Measurements from ENCODE around the gene SPATA31C1.
"Not testable (repeated sequence)": the region's sequence is repeated elsewhere in the genome, so short reads cannot be mapped to it uniquely, and the experiment has no call there.

SPATA31C1 gene

GRCh38 chr9:87917662-87918061, at the start of gene SPATA31C1:
Gene SPATA31C1, plus strand, starts transcription at chr9:87917962.
- not testable (repeated sequence) for DNase-seq (ENCODE audit: low spot score)

- no peak for DNase-seq (ENCODE audit: low spot score)
These were observed 49.6 kb upstream of the SPATA31C1 start for GRCh38 chr9:87868175-87868574.

- no peak for DNase-seq (ENCODE audit: low spot score)
These were observed 49.1 kb upstream of the SPATA31C1 start for GRCh38 chr9:87868635-87869034.

GRCh38 chr9:87869082-87869481, 48.7 kb upstream of the SPATA31C1 start:
- no peak for DNase-seq (ENCODE audit: low spot score)

- DNase-seq (ENCODE audit: low spot score), result no peak
These were observed 46.2 kb upstream of the SPATA31C1 start for GRCh38 chr9:87871425-87872078.

- no peak for DNase-seq (ENCODE audit: low spot score)
These were observed 45.6 kb upstream of the SPATA31C1 start for GRCh38 chr9:87872079-87872624.

- no peak for DNase-seq (ENCODE audit: low spot score)
These were observed 44.0 kb upstream of the SPATA31C1 start for GRCh38 chr9:87873607-87874303.

GRCh38 chr9:87874304-87874623, 43.5 kb upstream of the SPATA31C1 start:
- no peak for DNase-seq (ENCODE audit: low spot score)

- DNase-seq (ENCODE audit: low spot score), result no peak
These were observed 42.7 kb upstream of the SPATA31C1 start for GRCh38 chr9:87875060-87875459.

- DNase-seq (ENCODE audit: low spot score), result no peak
These were observed 41.8 kb upstream of the SPATA31C1 start for GRCh38 chr9:87875831-87876545.

- no peak for DNase-seq (ENCODE audit: low spot score)
These were observed 41.1 kb upstream of the SPATA31C1 start for GRCh38 chr9:87876708-87877107.

- no peak for DNase-seq (ENCODE audit: low spot score)
These were observed 38.7 kb upstream of the SPATA31C1 start for GRCh38 chr9:87878989-87879511.

- DNase-seq (ENCODE audit: low spot score), result no peak
These were observed 37.6 kb upstream of the SPATA31C1 start for GRCh38 chr9:87880116-87880515.

GRCh38 chr9:87880683-87881082, 37.1 kb upstream of the SPATA31C1 start:
- DNase-seq (ENCODE audit: low spot score), result no peak

- DNase-seq (ENCODE audit: low spot score), result no peak
These were observed 35.1 kb upstream of the SPATA31C1 start, which contains the start of gene SPATA31E1 for GRCh38 chr9:87882627-87883026. Gene SPATA31E1, plus strand, starts transcription at chr9:87882877. Its CDS starts 15 bp downstream, at chr9:87882892.

GRCh38 chr9:87883274-87883673, 34.5 kb upstream of the SPATA31C1 start:
- DNase-seq (ENCODE audit: low spot score), result no peak

GRCh38 chr9:87883990-87884389, 33.8 kb upstream of the SPATA31C1 start:
- DNase-seq (ENCODE audit: low spot score), result no peak

GRCh38 chr9:87884578-87885459, 32.9 kb upstream of the SPATA31C1 start:
- no peak for DNase-seq (ENCODE audit: low spot score)

GRCh38 chr9:87885484-87886189, 32.1 kb upstream of the SPATA31C1 start:
- no peak for DNase-seq (ENCODE audit: low spot score)

- DNase-seq (ENCODE audit: low spot score), result no peak
These were observed 31.4 kb upstream of the SPATA31C1 start for GRCh38 chr9:87886210-87886932.
